H1 (cell line): ENCODE data around the gene FBXW2. TPM values are rescaled to one million over a fixed set of nuclear protein-coding genes. Genes with fewer than 3 reads are reported as not detected.

Experiments
- CTCF ChIA-PET: fragments of 300-600 bp; sonication (Branson Sonifier 250); formaldehyde crosslinking; loops from one replicate; lab custom pipeline; 2021; ENCODE audit not compliant: partially characterized antibody; lab: Charles Lee
- POLR2A ChIA-PET: fragments of 300-600 bp; sonication (Branson Sonifier 250); formaldehyde crosslinking; loops from one replicate; lab custom pipeline; 2021; ENCODE audit warnings: inconsistent platforms; ENCODE audit not compliant: partially characterized antibody; lab: Charles Lee
- DNase-seq, 2 experiments: peaks; one replicate each; pipeline versions ENCODE4 v3.0.0 to v3.0.0-alpha.2; 2010 to 2022; ENCODE audit warnings: low spot score in 2 of 2, low read depth in 1 of 2, mixed read lengths in 1 of 2
- FAIRE-seq: peaks from 2 replicates; lab custom pipeline; 2011; peaks lifted over from hg19 to GRCh38; lab: Jason Lieb, UNC
- H2AFZ ChIP-seq: 2 replicates; pipeline ENCODE4 v1.8.1; 2012; ENCODE audit warnings: low read length, inconsistent platforms
- H2AK5ac ChIP-seq: 2 replicates; pipeline ENCODE4 v1.6.1; 2013; ENCODE audit warnings: low read depth, low read length
- H2BK120ac ChIP-seq: replicated peaks from 2 replicates; pipeline ENCODE3; 2013; ENCODE audit warnings: low read depth, low read length, inconsistent platforms
- H2BK12ac ChIP-seq: 2 replicates; pipeline ENCODE4 v1.6.1; 2013; ENCODE audit warnings: low read depth, low read length
- H2BK15ac ChIP-seq: 2 replicates; pipeline ENCODE4 v1.6.1; 2013; ENCODE audit warnings: low read length
- H2BK20ac ChIP-seq: 2 replicates; pipeline ENCODE4 v1.6.1; 2013; ENCODE audit warnings: low read length
- H2BK5ac ChIP-seq: 2 replicates; pipeline ENCODE4 v1.6.1; 2013; ENCODE audit warnings: low read depth, low read length
- H3K14ac ChIP-seq: 2 replicates; pipeline ENCODE4 v1.6.1; 2013; ENCODE audit warnings: inconsistent platforms; ENCODE audit not compliant: insufficient read length
- H3K18ac ChIP-seq: 2 replicates; pipeline ENCODE4 v1.6.1; 2013; ENCODE audit warnings: low read length; ENCODE audit errors: extremely low read depth
- H3K23ac ChIP-seq: 2 replicates; pipeline ENCODE4 v1.6.1; 2013; ENCODE audit warnings: inconsistent platforms; ENCODE audit not compliant: insufficient read length
- H3K23me2 ChIP-seq: 2 replicates; pipeline ENCODE4 v1.6.1; 2013; ENCODE audit warnings: low read depth, low read length
- H3K27ac ChIP-seq: 2 replicates; pipeline ENCODE4 v1.6.1; 2011; ENCODE audit warnings: low read depth, low read length, inconsistent platforms
- H3K27me3 ChIP-seq, 4 experiments: replicated peaks in 1 of 4; 1 replicate in 1 of 4; 2 replicates in 3 of 4; pipeline versions ENCODE4 v1.6.1 to v1.8.1; 2011 to 2013; ENCODE audit warnings: low read length in 3 of 4, mild to moderate bottlenecking in 3 of 4, inconsistent platforms in 2 of 4, mixed read lengths in 2 of 4, moderate library complexity in 1 of 4; ENCODE audit not compliant: control insufficient read depth in 3 of 4, insufficient read depth in 3 of 4; ENCODE audit errors: extremely low read depth in 1 of 4
- H3K36me3 ChIP-seq, 4 experiments: 2 replicates each; pipeline versions ENCODE4 v1.6.1 to v1.8.1; 2011 to 2013; ENCODE audit warnings: mild to moderate bottlenecking in 4 of 4, low read length in 3 of 4, moderate library complexity in 2 of 4, control low read depth in 1 of 4, inconsistent platforms in 1 of 4; ENCODE audit not compliant: insufficient read depth in 4 of 4, control insufficient read depth in 2 of 4
- H3K4ac ChIP-seq: replicated peaks from 2 replicates; pipeline ENCODE3; 2013; ENCODE audit warnings: low read length, low read depth, mixed read lengths, inconsistent platforms; ENCODE audit not compliant: insufficient read length
- H3K4me1 ChIP-seq, 4 experiments: replicated peaks in 1 of 4; 1 replicate in 1 of 4; 2 replicates in 3 of 4; pipeline versions ENCODE4 v1.6.1 to v1.8.1; 2011 to 2013; ENCODE audit warnings: low read length in 3 of 4, inconsistent platforms in 2 of 4, mixed read lengths in 1 of 4; ENCODE audit not compliant: insufficient read depth in 4 of 4, control insufficient read depth in 3 of 4
- H3K4me2 ChIP-seq, 2 experiments: 2 replicates each; pipeline versions ENCODE4 v1.6.1 to v1.8.1; 2011 to 2013; ENCODE audit warnings: low read depth in 2 of 2, low read length in 2 of 2, control low read depth in 1 of 2, inconsistent platforms in 1 of 2, mild to moderate bottlenecking in 1 of 2; ENCODE audit not compliant: insufficient read depth in 1 of 2
- H3K4me3 ChIP-seq, 4 experiments: fragments of 200-600, 300-600 bp in 1 of 4; sonication (generic), shearing (Covaris generic), sonication (Bioruptor Twin) in 1 of 4; 2 replicates each; pipeline versions ENCODE4 v1.5.1 to v1.8.1; 2011 to 2016; ENCODE audit warnings: low read length in 4 of 4, low read depth in 3 of 4, control low read depth in 2 of 4, inconsistent platforms in 2 of 4, mild to moderate bottlenecking in 2 of 4, mixed read lengths in 1 of 4, moderate library complexity in 1 of 4; ENCODE audit not compliant: insufficient read depth in 2 of 4; ENCODE audit errors: extremely low read depth in 1 of 4
- H3K56ac ChIP-seq: replicated peaks from 2 replicates; pipeline ENCODE3; 2013; ENCODE audit warnings: low read depth, mild to moderate bottlenecking, mixed read lengths, low read length, inconsistent platforms; ENCODE audit not compliant: insufficient read length
- H3K79me1 ChIP-seq: 2 replicates; pipeline ENCODE4 v1.6.1; 2013; ENCODE audit warnings: low read depth, low read length, control low read depth
- H3K79me2 ChIP-seq, 2 experiments: 2 replicates each; pipeline versions ENCODE4 v1.6.1 to v1.8.1; 2012 to 2013; ENCODE audit warnings: low read length in 2 of 2, mild to moderate bottlenecking in 2 of 2, inconsistent platforms in 1 of 2; ENCODE audit not compliant: insufficient read depth in 2 of 2, control insufficient read depth in 1 of 2
- H3K9ac ChIP-seq, 4 experiments: replicated peaks in 1 of 4; 1 replicate in 1 of 4; 2 replicates in 3 of 4; pipeline versions ENCODE4 v1.6.1 to v1.8.1; 2011 to 2013; ENCODE audit warnings: low read depth in 3 of 4, low read length in 3 of 4, control low read depth in 2 of 4, mild to moderate bottlenecking in 2 of 4, moderate library complexity in 2 of 4, inconsistent platforms in 1 of 4; ENCODE audit errors: extremely low read depth in 1 of 4
- H3K9me3 ChIP-seq, 2 experiments: 2 replicates each; pipeline versions ENCODE4 v1.6.1 to v1.8.1; 2012 to 2013; ENCODE audit warnings: mild to moderate bottlenecking in 2 of 2, moderate library complexity in 2 of 2, control low read depth in 1 of 2, inconsistent platforms in 1 of 2, low read depth in 1 of 2, low read length in 1 of 2, mixed read lengths in 1 of 2; ENCODE audit not compliant: insufficient read depth in 2 of 2
- H4K20me1 ChIP-seq, 2 experiments: replicated peaks in 1 of 2; 2 replicates each; pipeline versions ENCODE3 to v1.8.1; 2011 to 2013; ENCODE audit warnings: inconsistent platforms in 2 of 2, low read length in 2 of 2, mild to moderate bottlenecking in 1 of 2; ENCODE audit not compliant: insufficient read depth in 2 of 2, control insufficient read depth in 1 of 2
- H4K5ac ChIP-seq: 2 replicates; pipeline ENCODE4 v1.6.1; 2013; ENCODE audit warnings: low read length, low read depth, mixed read lengths, inconsistent platforms; ENCODE audit not compliant: insufficient read length
- H4K8ac ChIP-seq: 2 replicates; pipeline ENCODE4 v1.8.0; 2013; ENCODE audit warnings: mild to moderate bottlenecking, moderate library complexity, low read length, inconsistent platforms; ENCODE audit not compliant: insufficient read depth; ENCODE audit errors: extremely low read depth
- H4K91ac ChIP-seq: replicated peaks from 2 replicates; pipeline ENCODE3; 2013; ENCODE audit warnings: low read length, mixed read lengths, inconsistent platforms; ENCODE audit not compliant: insufficient read length
- CEBPB ChIP-seq: IDR thresholded peaks from 2 replicates; pipeline ENCODE4 v1.6.1; 2012; ENCODE audit warnings: low read depth, low read length
- CHD1 ChIP-seq: IDR thresholded peaks from 2 replicates; pipeline ENCODE4 v1.6.1; 2012; ENCODE audit warnings: low read depth, low read length, improper control_type of control experiment
- CREB1 ChIP-seq: IDR thresholded peaks from 2 replicates; pipeline ENCODE4 v1.6.1; 2012; ENCODE audit warnings: inconsistent platforms
- EP300 ChIP-seq, 2 experiments: IDR thresholded peaks; 1 replicate in 1 of 2; 2 replicates in 1 of 2; pipeline ENCODE4 v1.6.1; 2011 to 2012; ENCODE audit warnings: low read depth in 2 of 2, low read length in 2 of 2, mild to moderate bottlenecking in 2 of 2, borderline replicate concordance in 1 of 2, inconsistent platforms in 1 of 2, moderate library complexity in 1 of 2
- POU5F1 ChIP-seq: IDR thresholded peaks from 2 replicates; pipeline ENCODE4 v1.6.1; 2011; ENCODE audit warnings: low read depth, mild to moderate bottlenecking, low read length, moderate library complexity
- SAP30 ChIP-seq: fragments of 300-600 bp; sonication (generic); IDR thresholded peaks from 2 replicates; pipeline ENCODE4 v1.7.1; 2012; ENCODE audit warnings: low read length, moderate library complexity, mild to moderate bottlenecking, inconsistent platforms; ENCODE audit not compliant: insufficient read depth, insufficient replicate concordance
- SP2 ChIP-seq: IDR thresholded peaks from 2 replicates; pipeline ENCODE4 v1.6.1; 2012; ENCODE audit warnings: mild to moderate bottlenecking, low read length, inconsistent platforms
- WGBS, 2 experiments: shearing (Covaris generic) in 1 of 2; methylation state at CpG; one replicate each; pipeline versions ENCODE4 v1.1.6 to v1.1.7; 2013 to 2015; ENCODE audit warnings: low lambda C conversion rate in 2 of 2, mixed read lengths in 2 of 2, inconsistent platforms in 1 of 2, low coverage in 1 of 2, missing lambda C conversion rate in 1 of 2; ENCODE audit not compliant: insufficient replicate concordance in 2 of 2, insufficient coverage in 1 of 2, insufficient read length in 1 of 2; ENCODE audit errors: extremely low coverage in 1 of 2, missing lambda C conversion rate in 1 of 2; 5-methylcytosine and 5-hydroxymethylcytosine counted together
- polyA plus RNA-seq, 7 experiments: library from polyadenylated mRNA; depleted of rRNA in 3 of 7; stranded (reverse) in 5 of 7; unstranded in 2 of 7; fragments of >200 nt in 5 of 7; fragments of 200-250 nt in 2 of 7; gene quantifications; 1 replicate in 5 of 7; 2 replicates in 1 of 7; 4 replicates in 1 of 7; pipeline versions ENCODE4 v1.2.1 to v1.2.3, GENCODE V29; 2011 to 2013; ENCODE audit warnings: missing spikeins in 2 of 7, mixed read lengths in 2 of 7
- total RNA-seq: library from RNA; stranded (reverse); fragmentation: NEBNext Ultra II Directional; extraction: Animal tissue kit (Norgen Biotek cat#: 25700); gene quantifications from 2 replicates; pipeline ENCODE4 v1.2.1, GENCODE V29; 2021

Gene FBXW2
- total and polyA plus RNA-seq, 2 of the 8 experiments (the other 6 are each of a cell fraction or from before 2014, with no cell fraction given) = 19.2 to 65.3 TPM

- TF ChIP-seq SP2 (no peak), CEBPB (no peak), CREB1 (no peak), SAP30 (no peak), CHD1 (no peak), EP300 (IDR thresholded peaks at IDR 0.05; ENCODE audit: borderline replicate concordance in 1 of 2, low read depth in 2 of 2, low read length in 2 of 2) (no peak), POU5F1 (no peak)
- peaks cover 1 to 3% of the 10 kb centered on the region in 2 experiments for H4K20me1 ChIP-seq
- no peaks in the 10 kb centered on the region for H3K79me1 ChIP-seq
- H3K79me2 ChIP-seq = no peaks in the 10 kb centered on the region
- 87% methylated on average over 6 of the region's 6 CpGs; no CpG with 5 or more reads in 1 of the 2 experiments for WGBS, 2 experiments
- CTCF ChIA-PET = interaction anchor here (0.8 to 4.4 kb wide), 14 partner anchors 11 to 303 kb away, joined by 3 to 30 read pairs (median 4); no protein-coding TSS in a partner anchor
- H3K23me2 ChIP-seq = no peaks in the 10 kb centered on the region
- H3K9ac ChIP-seq = no peak overlapping the region
- no peak overlapping the region for H4K91ac ChIP-seq
- H3K4me2 ChIP-seq = no peak overlapping the region
- no peak overlapping the region for H2AFZ ChIP-seq
- no peak overlapping the region for H3K4ac ChIP-seq
- no peak overlapping the region for H3K14ac ChIP-seq
- no peaks in the 10 kb centered on the region for H3K27me3 ChIP-seq
- H3K23ac ChIP-seq = no peak overlapping the region
- no peak overlapping the region for H3K4me3 ChIP-seq
- no peak overlapping the region for H3K56ac ChIP-seq
- H2BK5ac ChIP-seq = no peak overlapping the region
- FAIRE-seq = no peak
- H4K8ac ChIP-seq = no peak overlapping the region
- H2BK15ac ChIP-seq = no peak overlapping the region
- no peak overlapping the region for H2BK120ac ChIP-seq
- no peak overlapping the region for H3K18ac ChIP-seq
- no peak overlapping the region for H3K27ac ChIP-seq
- H2AK5ac ChIP-seq = no peak overlapping the region
- H4K5ac ChIP-seq = no peak overlapping the region
- no peak overlapping the region for H2BK12ac ChIP-seq
- POLR2A ChIA-PET = interaction anchor here (1.8 kb wide), 1 partner anchor 8 kb away, joined by 6 read pairs; no protein-coding TSS in a partner anchor
- H2BK20ac ChIP-seq = no peak overlapping the region
- H3K36me3 ChIP-seq = peaks cover 0 to 14% (median 2%) of the 10 kb centered on the region in 4 experiments; a peak in 3 of 8 replicates
- H3K4me1 ChIP-seq = no peaks in the 10 kb centered on the region
- DNase-seq = no peak
- no peaks in the 10 kb centered on the region for H3K9me3 ChIP-seq
Observed at GRCh38 chr9:120757026-120757913, 35.9 kb downstream of the FBXW2 start.
